ENCODE measurements around the gene MTERF2. TPM values are rescaled to one million over a fixed set of nuclear protein-coding genes. Genes with fewer than 3 reads are reported as not detected.
A peak's percentile ranks its signal among the peaks of the same experiment; 100 is the strongest.

Gene MTERF2
- total RNA-seq, 1 donor from 2014 or later = 12.5 TPM

DNA sequence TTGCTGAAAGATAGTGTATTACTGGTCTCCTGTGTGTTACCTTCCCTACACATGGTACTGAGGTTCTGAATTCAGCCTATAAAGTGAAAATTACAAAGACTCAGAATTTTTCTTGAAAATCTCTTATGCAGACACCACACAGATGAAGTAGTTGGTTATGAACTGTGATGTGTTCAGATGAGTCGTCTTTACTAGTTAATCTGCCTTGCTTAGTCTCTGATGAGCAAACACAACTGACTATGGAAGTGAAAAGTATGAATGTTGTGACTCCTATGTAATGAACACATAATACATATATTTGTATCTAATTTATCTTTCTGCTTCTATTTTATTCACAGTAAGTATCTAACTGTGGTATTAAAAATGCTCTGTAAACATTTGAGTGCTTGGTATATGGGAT is 4.7 kb downstream of the MTERF2 start:
- peaks cover 30% of the 10 kb centered on the region for H3K36me3 Mint-ChIP-seq (ENCODE audit: unreplicated experiment)
- H3K4me1 Mint-ChIP-seq (ENCODE audit: unreplicated experiment) = peaks cover 39% of the 10 kb centered on the region
- TF ChIP-seq, protein P1, sequence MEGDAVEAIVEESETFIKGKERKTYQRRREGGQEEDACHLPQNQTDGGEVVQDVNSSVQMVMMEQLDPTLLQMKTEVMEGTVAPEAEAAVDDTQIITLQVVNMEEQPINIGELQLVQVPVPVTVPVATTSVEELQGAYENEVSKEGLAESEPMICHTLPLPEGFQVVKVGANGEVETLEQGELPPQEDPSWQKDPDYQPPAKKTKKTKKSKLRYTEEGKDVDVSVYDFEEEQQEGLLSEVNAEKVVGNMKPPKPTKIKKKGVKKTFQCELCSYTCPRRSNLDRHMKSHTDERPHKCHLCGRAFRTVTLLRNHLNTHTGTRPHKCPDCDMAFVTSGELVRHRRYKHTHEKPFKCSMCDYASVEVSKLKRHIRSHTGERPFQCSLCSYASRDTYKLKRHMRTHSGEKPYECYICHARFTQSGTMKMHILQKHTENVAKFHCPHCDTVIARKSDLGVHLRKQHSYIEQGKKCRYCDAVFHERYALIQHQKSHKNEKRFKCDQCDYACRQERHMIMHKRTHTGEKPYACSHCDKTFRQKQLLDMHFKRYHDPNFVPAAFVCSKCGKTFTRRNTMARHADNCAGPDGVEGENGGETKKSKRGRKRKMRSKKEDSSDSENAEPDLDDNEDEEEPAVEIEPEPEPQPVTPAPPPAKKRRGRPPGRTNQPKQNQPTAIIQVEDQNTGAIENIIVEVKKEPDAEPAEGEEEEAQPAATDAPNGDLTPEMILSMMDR (IDR thresholded peaks at IDR 0.05) = no peak
- no peaks in the 10 kb centered on the region for H3K9me3 Mint-ChIP-seq (ENCODE audit: unreplicated experiment)
- H3K4me3 Mint-ChIP-seq (ENCODE audit: unreplicated experiment) = no peak overlapping the region
- no peak overlapping the region for H3K27ac Mint-ChIP-seq (ENCODE audit: unreplicated experiment)
- H3K27me3 Mint-ChIP-seq (ENCODE audit: unreplicated experiment) = no peaks in the 10 kb centered on the region
- DNase-seq (ENCODE audit: extremely low spot score, unreplicated experiment) = no peak

DNA sequence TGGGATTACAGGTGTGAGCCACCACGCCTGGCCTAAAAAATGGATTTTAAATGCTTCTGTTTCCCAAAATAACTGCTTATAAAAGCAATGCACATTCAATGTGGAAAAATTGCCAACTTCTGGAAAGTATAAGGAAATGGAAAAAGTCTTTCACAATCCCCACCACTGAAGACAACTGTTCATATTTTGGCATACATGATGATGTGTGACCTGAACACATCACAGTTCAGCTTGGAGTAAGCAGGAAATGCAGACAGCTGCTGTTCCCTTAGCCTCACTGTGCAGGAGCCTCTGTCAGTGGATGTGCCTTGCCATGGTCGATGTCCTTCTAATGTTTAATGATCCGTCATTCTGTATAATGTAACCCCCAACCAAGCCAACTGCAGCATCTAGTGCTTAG is 5.2 kb downstream of the MTERF2 start:
- Mint-ChIP-seq H3K27ac (ENCODE audit: unreplicated experiment) (no peak overlapping the region), H3K36me3 (ENCODE audit: unreplicated experiment) (peaks cover 30% of the 10 kb centered on the region), H3K9me3 (ENCODE audit: unreplicated experiment) (no peaks in the 10 kb centered on the region), H3K4me1 (ENCODE audit: unreplicated experiment) (peaks cover 37% of the 10 kb centered on the region), H3K4me3 (ENCODE audit: unreplicated experiment) (no peak overlapping the region), H3K27me3 (ENCODE audit: unreplicated experiment) (no peaks in the 10 kb centered on the region)
- TF ChIP-seq, protein P1 (IDR thresholded peaks at IDR 0.05) = no peak
- no peak for DNase-seq (ENCODE audit: extremely low spot score, unreplicated experiment)

DNA sequence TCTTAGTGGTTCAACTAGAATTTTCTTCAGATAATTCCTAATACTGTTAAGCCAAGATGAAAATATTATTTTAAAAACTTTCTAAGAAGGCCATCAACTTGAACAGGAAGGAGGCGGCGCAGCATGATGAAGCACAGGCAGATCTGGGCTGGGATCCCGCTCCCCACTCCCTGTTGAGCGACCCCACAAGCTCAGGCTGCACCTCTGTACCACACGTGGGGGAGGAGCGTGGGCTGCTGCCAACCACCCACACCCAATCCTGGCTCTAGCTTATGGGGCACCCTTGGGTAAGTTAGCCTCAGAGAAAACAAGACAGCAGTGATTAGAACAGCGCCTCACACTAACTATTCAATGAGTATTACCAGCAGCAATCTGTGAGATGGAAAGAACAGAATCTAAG is 6.0 kb downstream of the MTERF2 start:
- no peaks in the 10 kb centered on the region for H3K9me3 Mint-ChIP-seq (ENCODE audit: unreplicated experiment)

DNA sequence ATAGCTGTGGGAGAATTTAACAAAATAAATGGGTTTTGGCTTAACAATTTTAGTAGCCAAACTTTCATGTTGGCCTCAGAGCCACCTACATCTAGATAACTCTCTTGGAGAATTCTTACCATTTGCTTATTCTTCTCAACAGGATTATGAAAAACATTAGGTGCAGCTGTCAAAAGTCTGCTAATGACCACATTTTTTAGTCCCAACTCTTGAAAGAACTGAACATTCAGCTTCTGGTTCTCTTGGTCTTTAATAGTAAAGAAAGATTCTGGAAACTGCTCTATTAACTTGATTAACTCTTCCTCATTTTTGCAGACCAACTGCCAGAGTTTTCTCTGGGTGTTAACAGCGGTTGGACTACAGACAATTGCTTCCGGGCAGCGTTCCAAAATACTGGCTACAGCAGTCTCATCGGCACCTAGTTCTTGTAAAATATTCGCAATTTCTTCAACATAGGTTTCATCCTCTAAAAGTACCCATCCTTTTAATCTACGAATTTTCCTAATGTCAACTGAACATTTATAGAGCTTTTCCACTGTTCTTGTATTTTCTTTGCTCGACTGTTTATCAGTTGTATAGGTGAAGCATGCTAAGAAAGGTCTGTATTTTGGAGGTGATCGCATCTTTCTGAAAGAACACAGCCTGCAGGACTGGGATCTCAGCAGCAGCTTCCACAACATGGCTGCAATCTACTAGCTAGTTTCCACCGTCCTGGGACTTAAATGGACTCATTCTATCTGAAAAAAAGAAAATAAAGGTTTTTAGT is 8.7 kb downstream of the MTERF2 start:
- Mint-ChIP-seq H3K27me3 (ENCODE audit: unreplicated experiment) (no peaks in the 10 kb centered on the region), H3K27ac (ENCODE audit: unreplicated experiment) (peak overlapping the region; percentile 27), H3K4me1 (ENCODE audit: unreplicated experiment) (peaks cover 47% of the 10 kb centered on the region), H3K4me3 (ENCODE audit: unreplicated experiment) (no peak overlapping the region), H3K36me3 (ENCODE audit: unreplicated experiment) (peaks cover 28% of the 10 kb centered on the region), H3K9me3 (ENCODE audit: unreplicated experiment) (no peaks in the 10 kb centered on the region)
- TF ChIP-seq, protein P1 (IDR thresholded peaks at IDR 0.05) = no peak
- no peak for DNase-seq (ENCODE audit: extremely low spot score, unreplicated experiment)

More for the DNA sequence above, 6.0 kb downstream of the MTERF2 start:
- no peak overlapping the region for H3K4me3 Mint-ChIP-seq (ENCODE audit: unreplicated experiment)
- peaks cover 36% of the 10 kb centered on the region for H3K4me1 Mint-ChIP-seq (ENCODE audit: unreplicated experiment)
- peak overlapping the region; percentile 68 for H3K27ac Mint-ChIP-seq (ENCODE audit: unreplicated experiment)
- TF ChIP-seq, protein P1 (IDR thresholded peaks at IDR 0.05) = no peak
- no peaks in the 10 kb centered on the region for H3K27me3 Mint-ChIP-seq (ENCODE audit: unreplicated experiment)
- DNase-seq (ENCODE audit: extremely low spot score, unreplicated experiment) = no peak
- H3K36me3 Mint-ChIP-seq (ENCODE audit: unreplicated experiment) = peaks cover 32% of the 10 kb centered on the region

DNA sequence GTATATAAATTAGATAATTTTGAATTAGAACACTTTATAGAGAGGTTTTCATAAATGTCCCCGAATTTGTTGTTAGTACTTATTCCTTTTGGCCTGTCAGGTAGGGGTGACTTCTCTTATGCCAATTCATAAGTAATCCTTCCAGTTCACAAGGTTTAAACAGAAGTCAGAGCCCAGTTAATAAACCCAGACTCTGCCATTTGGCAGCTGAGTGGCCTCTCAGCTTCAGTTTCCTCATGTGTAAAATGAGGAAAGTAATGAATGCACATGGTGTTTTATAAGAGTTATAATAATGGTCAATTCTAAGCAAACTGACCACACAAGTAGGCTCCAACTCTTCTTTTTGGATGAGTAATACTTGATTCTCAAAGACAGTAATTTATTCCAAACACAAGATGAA is 10.3 kb downstream of the MTERF2 start:
- no peaks in the 10 kb centered on the region for H3K27me3 Mint-ChIP-seq (ENCODE audit: unreplicated experiment)
- no peaks in the 10 kb centered on the region for H3K9me3 Mint-ChIP-seq (ENCODE audit: unreplicated experiment)
- no peak for DNase-seq (ENCODE audit: extremely low spot score, unreplicated experiment)
- peaks cover 51% of the 10 kb centered on the region for H3K4me1 Mint-ChIP-seq (ENCODE audit: unreplicated experiment)
- H3K4me3 Mint-ChIP-seq (ENCODE audit: unreplicated experiment) = no peak overlapping the region
- TF ChIP-seq, protein P1 (IDR thresholded peaks at IDR 0.05) = no peak
- no peak overlapping the region for H3K27ac Mint-ChIP-seq (ENCODE audit: unreplicated experiment)
- peaks cover 30% of the 10 kb centered on the region for H3K36me3 Mint-ChIP-seq (ENCODE audit: unreplicated experiment)

Data from osteocyte (in vitro differentiated cells).